ENCODE data around the gene PDCD10. TPM values are rescaled to one million over a fixed set of nuclear protein-coding genes. Genes with fewer than 3 reads are reported as not detected.
A peak's percentile ranks its signal among the peaks of the same experiment; 100 is the strongest.

The PDCD10 gene
- total RNA-seq (100 to 1,000 TPM in 1 of 2 donors, 10 to 100 TPM in 1; 42.2 to 113 TPM), polyA plus RNA-seq (10 to 100 TPM; 26.7 to 60.8 TPM)
- long read RNA-seq, donor 1, transcript PDCD10-218 (8 exons, 1,276 nt), result major isoform, 15 of 24 reads
- long read RNA-seq, donor 1, transcript PDCD10-208 (9 exons, 1,360 nt), result minor isoform, 8 of 24 reads
- long read RNA-seq, donor 1, partial matches to known transcripts, result 0 of 24 reads
- long read RNA-seq, donor 1, other reads (novel, unspliced or antisense), result 0 of 24 reads
- long read RNA-seq, donor 2, transcript PDCD10-218 (8 exons, 1,276 nt), result major isoform, 5 of 6 reads
- long read RNA-seq, donor 2, partial matches to known transcripts, result 0 of 6 reads
- long read RNA-seq, donor 2, other reads (novel, unspliced or antisense), result 0 of 6 reads
- long read RNA-seq, donor 3, transcript PDCD10-218 (8 exons, 1,276 nt), result major isoform, 9 of 10 reads
- long read RNA-seq, donor 3, partial matches to known transcripts, result 0 of 10 reads
- long read RNA-seq, donor 3, other reads (novel, unspliced or antisense), result 0 of 10 reads
- long read RNA-seq, donor 4, transcript PDCD10-218 (8 exons, 1,276 nt), result major isoform, 9 of 9 reads
- long read RNA-seq, donor 4, partial matches to known transcripts, result 0 of 9 reads
- long read RNA-seq, donor 4, other reads (novel, unspliced or antisense), result 0 of 9 reads
- long read RNA-seq, donor 5, transcript PDCD10-208 (9 exons, 1,360 nt), result minor isoform, 11 of 37 reads
- long read RNA-seq, donor 5, transcript PDCD10-218 (8 exons, 1,276 nt), result major isoform, 25 of 37 reads
- long read RNA-seq, donor 5, partial matches to known transcripts, result 0 of 37 reads
- long read RNA-seq, donor 5, other reads (novel, unspliced or antisense), result 0 of 37 reads

DNA sequence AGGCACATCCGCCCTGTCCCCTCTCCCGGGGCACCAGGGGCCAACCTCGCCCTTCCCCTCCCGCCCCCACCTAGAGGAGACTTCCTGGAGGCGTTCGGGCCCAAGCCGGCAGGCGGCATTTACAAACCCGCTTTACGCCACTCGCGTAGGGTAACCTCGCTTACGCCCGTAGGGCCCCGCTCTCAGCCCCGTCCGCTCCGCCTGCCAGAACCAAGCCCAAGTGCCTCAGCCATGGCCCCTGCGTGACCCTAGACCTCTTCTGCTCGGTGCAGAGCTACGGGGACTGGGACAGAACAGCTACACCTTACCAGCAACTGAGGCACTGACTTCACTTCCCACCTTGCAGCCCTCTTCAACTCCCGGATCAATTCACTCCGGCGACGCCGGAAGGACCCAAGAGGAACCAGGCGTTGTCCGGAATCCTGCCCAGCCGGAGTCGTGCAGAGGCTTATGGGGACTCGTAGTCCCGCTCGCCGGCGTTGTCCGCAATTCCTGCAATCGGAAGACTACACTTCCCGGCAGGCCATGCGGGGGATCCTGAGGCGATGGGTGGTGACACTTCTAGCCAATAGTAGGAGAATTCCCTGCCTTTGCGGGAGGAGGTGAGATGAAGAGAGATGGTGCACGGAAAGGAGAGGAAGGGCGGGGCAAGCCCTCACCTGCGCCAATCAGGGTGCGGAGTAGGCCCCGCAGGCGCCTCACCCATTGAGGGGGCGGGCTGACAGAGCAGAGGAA is at the start of gene PDCD10:
TSS of gene PDCD10 (minus strand) at position 395 of the 735 bp plus-strand sequence. CDS start 14,735 bp downstream, outside the sequence.
- Histone ChIP-seq H3K27me3 (ENCODE audit: control insufficient read depth in 3 of 3, insufficient read depth in 3 of 3, low read length in 2 of 3) (no peaks in the 10 kb centered on the region), H3K27ac (ENCODE audit: low read depth in 1 of 2, low read length in 1 of 2) (peak within 1 kb of the TSS; percentile 91 to 95), H3K9ac (ENCODE audit: insufficient read depth in 1 of 2, low read length in 2 of 2) (peak within 1 kb of the TSS; percentile 29 to 97), H3K36me3 (ENCODE audit: control insufficient read depth in 4 of 4, insufficient read depth in 4 of 4, low read length in 4 of 4) (peaks cover 0 to 3% (median 0%) of the 10 kb centered on the region in 4 donors), H3K4me3 (peak within 1 kb of the TSS; percentile 73), H3K4me1 (ENCODE audit: control insufficient read depth in 5 of 5, insufficient read depth in 5 of 5, low read length in 5 of 5) (peaks cover 0 to 29% (median 0%) of the 10 kb centered on the region in 5 donors), H3K9me3 (ENCODE audit: control insufficient read depth in 4 of 4, insufficient read depth in 3 of 4, low read length in 3 of 4) (no peaks in the 10 kb centered on the region)
- TF ChIP-seq, protein P1, sequence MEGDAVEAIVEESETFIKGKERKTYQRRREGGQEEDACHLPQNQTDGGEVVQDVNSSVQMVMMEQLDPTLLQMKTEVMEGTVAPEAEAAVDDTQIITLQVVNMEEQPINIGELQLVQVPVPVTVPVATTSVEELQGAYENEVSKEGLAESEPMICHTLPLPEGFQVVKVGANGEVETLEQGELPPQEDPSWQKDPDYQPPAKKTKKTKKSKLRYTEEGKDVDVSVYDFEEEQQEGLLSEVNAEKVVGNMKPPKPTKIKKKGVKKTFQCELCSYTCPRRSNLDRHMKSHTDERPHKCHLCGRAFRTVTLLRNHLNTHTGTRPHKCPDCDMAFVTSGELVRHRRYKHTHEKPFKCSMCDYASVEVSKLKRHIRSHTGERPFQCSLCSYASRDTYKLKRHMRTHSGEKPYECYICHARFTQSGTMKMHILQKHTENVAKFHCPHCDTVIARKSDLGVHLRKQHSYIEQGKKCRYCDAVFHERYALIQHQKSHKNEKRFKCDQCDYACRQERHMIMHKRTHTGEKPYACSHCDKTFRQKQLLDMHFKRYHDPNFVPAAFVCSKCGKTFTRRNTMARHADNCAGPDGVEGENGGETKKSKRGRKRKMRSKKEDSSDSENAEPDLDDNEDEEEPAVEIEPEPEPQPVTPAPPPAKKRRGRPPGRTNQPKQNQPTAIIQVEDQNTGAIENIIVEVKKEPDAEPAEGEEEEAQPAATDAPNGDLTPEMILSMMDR (IDR thresholded peaks at IDR 0.05; ENCODE audit: control extremely low read depth, extremely low read depth), result no peak
- DNase-seq, result peak; percentile 98 to 99 (median 99)
- ATAC-seq (ENCODE audit: insufficient read depth, low FRiP score), result peak; percentile 95
- WGBS, 2 donors, result 0% methylated on average over 47 to 49 of the region's 49 CpGs

DNA sequence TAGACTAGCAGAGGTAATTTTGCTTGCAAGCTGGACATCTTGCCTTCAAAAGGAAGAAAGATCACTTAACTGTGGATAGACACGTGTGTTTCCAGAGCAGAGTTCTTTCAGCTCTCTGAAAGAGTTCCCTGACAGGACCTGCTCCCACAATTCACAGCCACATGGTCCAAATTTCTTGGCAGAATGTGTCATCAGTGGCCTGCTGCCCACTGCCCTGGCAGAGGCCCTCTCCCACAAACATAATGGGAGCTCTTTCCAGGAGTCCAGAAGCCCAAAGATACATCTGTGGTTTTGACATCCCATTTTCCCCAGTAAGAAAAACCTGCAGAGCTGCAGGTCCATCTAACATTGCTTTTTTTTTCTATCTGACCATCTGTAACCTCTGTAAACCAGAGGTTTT is 49.1 kb upstream of the PDCD10 start:
- no peak overlapping the region for H3K4me3 ChIP-seq
- H3K4me1 ChIP-seq (ENCODE audit: control insufficient read depth in 5 of 5, insufficient read depth in 5 of 5, low read length in 5 of 5), result peaks cover 0 to 3% (median 0%) of the 10 kb centered on the region in 5 donors
- no peak overlapping the region for H3K27ac ChIP-seq (ENCODE audit: low read depth in 1 of 2, low read length in 1 of 2)
- TF ChIP-seq, protein P1 (IDR thresholded peaks at IDR 0.05; ENCODE audit: control extremely low read depth, extremely low read depth), result no peak
- no peak overlapping the region for H3K9ac ChIP-seq (ENCODE audit: insufficient read depth in 1 of 2, low read length in 2 of 2)
- WGBS, 2 donors, result 53 to 65% methylated on average over 1 of the region's 1 CpG
- no peaks in the 10 kb centered on the region for H3K27me3 ChIP-seq (ENCODE audit: control insufficient read depth in 3 of 3, insufficient read depth in 3 of 3, low read length in 2 of 3)
- H3K36me3 ChIP-seq (ENCODE audit: control insufficient read depth in 4 of 4, insufficient read depth in 4 of 4, low read length in 4 of 4), result no peaks in the 10 kb centered on the region
- DNase-seq, result no peak
- no peaks in the 10 kb centered on the region for H3K9me3 ChIP-seq (ENCODE audit: control insufficient read depth in 4 of 4, insufficient read depth in 3 of 4, low read length in 3 of 4)
- no peak for ATAC-seq (ENCODE audit: insufficient read depth, low FRiP score)

DNA sequence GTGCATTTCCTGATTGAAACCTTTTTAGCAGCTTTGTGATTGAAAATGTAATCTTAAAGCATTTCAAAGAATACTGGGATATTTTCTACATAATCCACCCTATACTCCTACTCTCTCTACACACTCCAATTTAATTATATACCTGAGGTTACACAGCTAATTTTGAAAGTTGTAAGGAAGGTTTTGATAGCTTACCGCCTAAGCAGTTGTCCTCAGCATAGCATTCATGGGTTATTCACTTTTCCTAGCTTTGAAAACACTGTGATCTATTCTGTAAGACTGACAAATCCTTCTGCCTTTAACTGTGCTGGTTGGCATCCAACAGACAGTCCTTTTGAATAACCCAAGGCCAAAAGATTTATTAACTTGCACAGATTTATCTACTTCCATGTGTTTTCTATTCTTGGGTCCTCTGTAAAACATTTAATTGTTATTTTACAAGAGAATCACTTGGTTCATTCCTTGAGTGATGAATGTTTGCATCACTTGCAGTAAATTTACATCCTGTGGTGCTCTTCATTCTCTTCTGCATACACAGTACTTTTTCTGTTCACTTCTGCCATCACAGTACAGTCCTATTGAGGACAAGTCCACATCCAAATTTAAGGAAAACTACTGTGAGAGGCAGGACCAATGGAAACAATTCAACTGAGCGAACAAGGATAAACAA is 45.7 kb upstream of the PDCD10 start:
- no peaks in the 10 kb centered on the region for H3K27me3 ChIP-seq (ENCODE audit: control insufficient read depth in 3 of 3, insufficient read depth in 3 of 3, low read length in 2 of 3)
- H3K36me3 ChIP-seq (ENCODE audit: control insufficient read depth in 4 of 4, insufficient read depth in 4 of 4, low read length in 4 of 4), result no peaks in the 10 kb centered on the region
- TF ChIP-seq, protein P1 (IDR thresholded peaks at IDR 0.05; ENCODE audit: control extremely low read depth, extremely low read depth), result no peak
- WGBS, 2 donors, result 82 to 88% methylated on average over 2 of the region's 2 CpGs
- H3K27ac ChIP-seq (ENCODE audit: low read depth in 1 of 2, low read length in 1 of 2), result no peak overlapping the region
- no peak overlapping the region for H3K4me3 ChIP-seq
- H3K9me3 ChIP-seq (ENCODE audit: control insufficient read depth in 4 of 4, insufficient read depth in 3 of 4, low read length in 3 of 4), result peaks cover 0 to 8% (median 2%) of the 10 kb centered on the region in 4 donors
- DNase-seq (no peak), ATAC-seq (ENCODE audit: insufficient read depth, low FRiP score) (no peak)
- H3K9ac ChIP-seq (ENCODE audit: insufficient read depth in 1 of 2, low read length in 2 of 2), result no peak overlapping the region
- peaks cover 0 to 3% (median 0%) of the 10 kb centered on the region in 5 donors for H3K4me1 ChIP-seq (ENCODE audit: control insufficient read depth in 5 of 5, insufficient read depth in 5 of 5, low read length in 5 of 5)

All from lung (tissue), 16 donors.